ENCODE results near the gene PITX2. TPM values are rescaled to one million over a fixed set of nuclear protein-coding genes. Genes with fewer than 3 reads are reported as not detected.
A peak's percentile ranks its signal among the peaks of the same experiment; 100 is the strongest.
"Not testable (repeated sequence)": the region's sequence is repeated elsewhere in the genome, so short reads cannot be mapped to it uniquely, and the experiment has no call there.

Gene PITX2
- total RNA-seq, 1 donor from 2014 or later = not detected

- no peak for DNase-seq
- Histone ChIP-seq H3K9me3 (no peaks in the 10 kb centered on the region), H3K36me3 (no peaks in the 10 kb centered on the region), H3K27ac (no peak overlapping the region), H3K4me3 (no peak overlapping the region), H3K4me1 (no peaks in the 10 kb centered on the region), H3K27me3 (no peaks in the 10 kb centered on the region)
- intact Hi-C loops (cut with DNase I) = no loop called here
- no peak for TF ChIP-seq CTCF (IDR thresholded peaks at IDR 0.05)
- ATAC-seq = peak; percentile 36
Measured at GRCh38 chr4:110587666-110588285, 35.1 kb downstream of the PITX2 start.

- Histone ChIP-seq H3K27me3 (no peaks in the 10 kb centered on the region), H3K27ac (no peak overlapping the region), H3K9me3 (no peaks in the 10 kb centered on the region), H3K4me3 (no peak overlapping the region), H3K36me3 (no peaks in the 10 kb centered on the region), H3K4me1 (no peaks in the 10 kb centered on the region)
- TF ChIP-seq CTCF (IDR thresholded peaks at IDR 0.05) = peak; percentile 56
- DNase-seq (no peak), ATAC-seq (peak; percentile 36)
- intact Hi-C loops (cut with DNase I) = no loop called here
Measured at GRCh38 chr4:110586131-110586850, 36.6 kb downstream of the PITX2 start.

GRCh38 chr4:110576696-110577095 is 46.2 kb downstream of the PITX2 start:
- DNase-seq; H3K4me3 ChIP-seq; intact Hi-C loops (cut with DNase I); H3K4me1 ChIP-seq; H3K9me3 ChIP-seq; H3K27me3 ChIP-seq; H3K27ac ChIP-seq; H3K36me3 ChIP-seq; ATAC-seq: not testable (repeated sequence)

Other genes with a start within 250 kb of the PITX2 start
- gene ENPEP, start 146.9 kb downstream of the PITX2 start, total RNA-seq = 7.5 TPM